Neural progenitor cell (in vitro differentiated cells): Measurements from ENCODE around the gene UTP11. TPM values are rescaled to one million over a fixed set of nuclear protein-coding genes. Genes with fewer than 3 reads are reported as not detected.

ENCODE experiments used
- DNase-seq: peaks from one replicate; pipeline ENCODE4 v3.0.0-alpha.2; 2016; ENCODE audit warnings: low spot score
- H2AFZ ChIP-seq: fragments of 200-600 bp; sonication (generic); replicated peaks from 2 replicates; pipeline ENCODE4 v1.6.1; 2016; ENCODE audit warnings: antibody characterized with exemption
- H3F3A ChIP-seq: fragments of 200-600 bp; sonication (generic); 2 replicates; pipeline ENCODE4 v1.6.1; 2016; ENCODE audit warnings: antibody characterized with exemption, low read depth
- H3K27ac ChIP-seq: fragments of 200-600 bp; sonication (generic); 2 replicates; pipeline ENCODE4 v1.5.1; 2016; ENCODE audit warnings: mild to moderate bottlenecking
- H3K27me3 ChIP-seq: fragments of 200-600 bp; sonication (generic); 2 replicates; pipeline ENCODE4 v1.6.1; 2016; ENCODE audit warnings: mild to moderate bottlenecking, moderate library complexity
- H3K36me3 ChIP-seq: fragments of 200-600 bp; sonication (generic); 2 replicates; pipeline ENCODE4 v1.5.1; 2016
- H3K4me1 ChIP-seq: fragments of 200-600 bp; sonication (generic); 2 replicates; pipeline ENCODE4 v1.6.1; 2016; ENCODE audit warnings: mixed run types
- H3K4me2 ChIP-seq: fragments of 200-600 bp; sonication (generic); 2 replicates; pipeline ENCODE4 v1.6.1; 2016
- H3K4me3 ChIP-seq: fragments of 200-600 bp; sonication (generic); 2 replicates; pipeline ENCODE4 v1.5.1; 2016
- H3K79me2 ChIP-seq: fragments of 200-600 bp; sonication (generic); 2 replicates; pipeline ENCODE4 v1.6.1; 2016; ENCODE audit warnings: low read depth
- H3K9ac ChIP-seq: fragments of 200-600 bp; sonication (generic); 2 replicates; pipeline ENCODE4 v1.6.1; 2016
- H3K9me3 ChIP-seq: fragments of 200-600 bp; sonication (generic); 2 replicates; pipeline ENCODE4 v1.5.1; 2016; ENCODE audit warnings: low read depth
- H4K20me1 ChIP-seq: fragments of 200-600 bp; sonication (generic); 2 replicates; pipeline ENCODE4 v1.6.1; 2016; ENCODE audit warnings: low read depth
- H3K27ac Mint-ChIP-seq: 3 replicates; pipeline ENCODE4 v1.8.0; 2021; ENCODE audit warnings: mixed read lengths
- H3K27me3 Mint-ChIP-seq: 2 replicates; pipeline ENCODE4 v1.8.0; 2022; ENCODE audit warnings: low read depth, mild to moderate bottlenecking, inconsistent platforms, moderate library complexity, mixed read lengths; ENCODE audit not compliant: insufficient read depth
- H3K36me3 Mint-ChIP-seq: 3 replicates; pipeline ENCODE4 v1.8.0; 2021; ENCODE audit warnings: mixed read lengths
- H3K4me1 Mint-ChIP-seq: 3 replicates; pipeline ENCODE4 v1.8.0; 2021; ENCODE audit warnings: mixed read lengths
- H3K4me3 Mint-ChIP-seq: 3 replicates; pipeline ENCODE4 v1.8.0; 2021; ENCODE audit warnings: mild to moderate bottlenecking, moderate library complexity, mixed read lengths
- H3K9me3 Mint-ChIP-seq: 3 replicates; pipeline ENCODE4 v1.8.0; 2020; ENCODE audit warnings: mixed read lengths
- EZH2 ChIP-seq: fragments of 200-600 bp; sonication (generic); IDR thresholded peaks from 2 replicates; pipeline ENCODE4 v1.6.1; 2017; ENCODE audit warnings: antibody characterized with exemption, mild to moderate bottlenecking, moderate library complexity
- EZH2phosphoT487 ChIP-seq: fragments of 200-600 bp; sonication (generic); IDR thresholded peaks from 2 replicates; pipeline ENCODE4 v1.6.1; 2017; ENCODE audit warnings: antibody characterized with exemption
- total RNA-seq: library from RNA; depleted of rRNA; stranded (reverse); fragments of >200 nt; gene quantifications from 2 replicates; pipeline ENCODE4 v1.2.3, GENCODE V29; 2015; ENCODE audit warnings: low replicate concordance
- TF ChIP-seq, protein P1 (sequence below): fragments of 200-600 bp; sonication (generic); IDR thresholded peaks from 2 replicates; pipeline ENCODE4 v1.5.1; 2017; ENCODE audit warnings: antibody characterized with exemption, mild to moderate bottlenecking

The UTP11 gene
- total RNA-seq, 1 donor from 2014 or later, result 86.0 TPM

DNA sequence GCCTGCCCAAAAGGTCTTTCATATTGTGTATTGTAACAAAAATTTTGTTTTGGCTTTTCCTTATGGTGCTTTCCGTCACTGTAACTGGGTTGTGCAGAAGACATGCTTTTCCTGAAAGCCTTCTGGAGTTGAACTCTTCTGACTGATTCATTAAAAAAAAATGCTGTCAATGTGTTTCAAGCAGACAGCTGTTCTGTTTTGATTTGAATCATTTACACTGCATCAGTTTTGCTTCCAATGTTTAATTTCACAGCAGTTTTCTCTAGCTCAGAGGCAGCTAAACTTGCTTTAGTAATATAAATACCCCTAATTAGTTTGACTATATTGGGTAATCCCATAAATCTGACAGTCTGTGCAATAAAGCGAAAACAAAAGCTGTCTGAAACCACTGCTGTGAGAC lies 7.9 kb downstream of the UTP11 start:
- Mint-ChIP-seq H3K36me3 (peaks cover 24% of the 10 kb centered on the region), H3K27me3 (peaks cover 7% of the 10 kb centered on the region), H3K4me3 (no peak overlapping the region), H3K27ac (no peak overlapping the region), H3K4me1 (no peaks in the 10 kb centered on the region), H3K9me3 (no peaks in the 10 kb centered on the region)
- no peaks in the 10 kb centered on the region for H3K27me3 ChIP-seq
- H3K79me2 ChIP-seq, result peaks cover 44% of the 10 kb centered on the region
- no peak overlapping the region for H3K27ac ChIP-seq
- H3K4me2 ChIP-seq, result no peak overlapping the region
- H3K9ac ChIP-seq, result no peak overlapping the region
- peaks cover 10% of the 10 kb centered on the region for H3K36me3 ChIP-seq
- H3K4me1 ChIP-seq, result no peaks in the 10 kb centered on the region
- peaks cover 3% of the 10 kb centered on the region for H4K20me1 ChIP-seq
- peaks cover 22% of the 10 kb centered on the region for H3F3A ChIP-seq
- no peak overlapping the region for H3K4me3 ChIP-seq
- no peak for DNase-seq
- H2AFZ ChIP-seq, result no peak overlapping the region
- H3K9me3 ChIP-seq, result no peaks in the 10 kb centered on the region
- TF ChIP-seq, protein P1, sequence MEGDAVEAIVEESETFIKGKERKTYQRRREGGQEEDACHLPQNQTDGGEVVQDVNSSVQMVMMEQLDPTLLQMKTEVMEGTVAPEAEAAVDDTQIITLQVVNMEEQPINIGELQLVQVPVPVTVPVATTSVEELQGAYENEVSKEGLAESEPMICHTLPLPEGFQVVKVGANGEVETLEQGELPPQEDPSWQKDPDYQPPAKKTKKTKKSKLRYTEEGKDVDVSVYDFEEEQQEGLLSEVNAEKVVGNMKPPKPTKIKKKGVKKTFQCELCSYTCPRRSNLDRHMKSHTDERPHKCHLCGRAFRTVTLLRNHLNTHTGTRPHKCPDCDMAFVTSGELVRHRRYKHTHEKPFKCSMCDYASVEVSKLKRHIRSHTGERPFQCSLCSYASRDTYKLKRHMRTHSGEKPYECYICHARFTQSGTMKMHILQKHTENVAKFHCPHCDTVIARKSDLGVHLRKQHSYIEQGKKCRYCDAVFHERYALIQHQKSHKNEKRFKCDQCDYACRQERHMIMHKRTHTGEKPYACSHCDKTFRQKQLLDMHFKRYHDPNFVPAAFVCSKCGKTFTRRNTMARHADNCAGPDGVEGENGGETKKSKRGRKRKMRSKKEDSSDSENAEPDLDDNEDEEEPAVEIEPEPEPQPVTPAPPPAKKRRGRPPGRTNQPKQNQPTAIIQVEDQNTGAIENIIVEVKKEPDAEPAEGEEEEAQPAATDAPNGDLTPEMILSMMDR, result no peak
- TF ChIP-seq EZH2 (no peak), EZH2phosphoT487 (no peak)

DNA sequence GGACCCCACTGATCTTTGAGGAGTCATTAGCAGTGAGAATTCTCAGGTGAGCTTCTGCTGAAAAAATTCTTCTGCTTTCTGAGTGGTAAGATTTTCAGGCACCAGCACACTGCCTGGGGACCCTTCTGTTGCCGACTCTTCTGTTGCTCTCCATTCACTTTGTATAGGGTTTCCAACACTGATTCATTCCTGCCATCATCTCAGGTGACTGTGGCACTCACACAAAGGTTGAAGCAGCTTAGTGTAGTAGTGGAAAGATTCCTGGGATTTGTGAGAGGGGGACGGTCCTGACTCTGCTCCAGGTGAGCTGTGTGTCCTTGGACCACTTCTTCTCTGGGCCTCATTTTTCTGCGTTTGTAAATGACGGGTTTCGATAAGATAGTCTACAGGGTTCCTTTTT lies 9.4 kb downstream of the UTP11 start:
- Histone ChIP-seq H3K36me3 (peaks cover 9% of the 10 kb centered on the region), H4K20me1 (peaks cover 6% of the 10 kb centered on the region), H3K9me3 (no peaks in the 10 kb centered on the region), H3K4me3 (no peak overlapping the region), H2AFZ (no peak overlapping the region), H3F3A (peaks cover 34% of the 10 kb centered on the region), H3K27me3 (no peaks in the 10 kb centered on the region), H3K79me2 (peaks cover 28% of the 10 kb centered on the region), H3K4me2 (no peak overlapping the region), H3K4me1 (peaks cover 3% of the 10 kb centered on the region), H3K9ac (no peak overlapping the region), H3K27ac (no peak overlapping the region)
- no peaks in the 10 kb centered on the region for H3K9me3 Mint-ChIP-seq
- TF ChIP-seq EZH2 (no peak), EZH2phosphoT487 (no peak)
- TF ChIP-seq, protein P1, result no peak
- DNase-seq, result no peak
- no peak overlapping the region for H3K4me3 Mint-ChIP-seq
- H3K4me1 Mint-ChIP-seq, result peaks cover 6% of the 10 kb centered on the region
- H3K27ac Mint-ChIP-seq, result no peak overlapping the region
- H3K27me3 Mint-ChIP-seq, result peaks cover 7% of the 10 kb centered on the region
- peaks cover 24% of the 10 kb centered on the region for H3K36me3 Mint-ChIP-seq

DNA sequence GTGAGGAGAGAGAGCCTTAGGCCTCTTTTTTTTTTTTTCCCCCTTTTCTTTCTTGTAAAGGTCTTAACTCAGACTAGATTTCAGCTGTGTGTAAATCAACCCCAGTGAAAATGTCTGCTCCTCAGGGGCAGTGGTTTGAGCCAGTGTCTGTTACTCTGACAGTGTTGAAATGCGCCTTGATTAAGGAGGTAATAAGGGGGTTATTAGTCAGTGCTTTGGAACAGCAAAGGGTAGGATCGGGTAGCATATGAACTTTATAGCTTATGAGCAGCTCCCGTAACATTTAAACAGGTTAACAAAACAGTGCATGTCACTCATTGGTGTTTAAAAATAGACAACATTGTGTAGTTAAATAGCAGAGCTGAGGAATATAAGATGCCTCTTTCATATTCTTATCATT lies 10.3 kb downstream of the UTP11 start:
- Histone ChIP-seq H3K4me1 (peaks cover 11% of the 10 kb centered on the region), H3K4me3 (no peak overlapping the region), H3F3A (peaks cover 37% of the 10 kb centered on the region), H3K79me2 (peaks cover 20% of the 10 kb centered on the region), H3K9me3 (no peaks in the 10 kb centered on the region), H3K27ac (no peak overlapping the region), H3K4me2 (no peak overlapping the region), H3K9ac (no peak overlapping the region), H4K20me1 (peaks cover 14% of the 10 kb centered on the region), H3K36me3 (peaks cover 6% of the 10 kb centered on the region), H2AFZ (no peak overlapping the region), H3K27me3 (no peaks in the 10 kb centered on the region)
- DNase-seq, result no peak
- H3K36me3 Mint-ChIP-seq, result peaks cover 24% of the 10 kb centered on the region
- H3K27ac Mint-ChIP-seq, result no peak overlapping the region
- peaks cover 11% of the 10 kb centered on the region for H3K4me1 Mint-ChIP-seq
- no peak overlapping the region for H3K4me3 Mint-ChIP-seq
- TF ChIP-seq, protein P1, result no peak
- no peak for TF ChIP-seq EZH2
- TF ChIP-seq EZH2phosphoT487, result no peak
- no peaks in the 10 kb centered on the region for H3K9me3 Mint-ChIP-seq
- H3K27me3 Mint-ChIP-seq, result peaks cover 9% of the 10 kb centered on the region
